Measurements from ENCODE around the gene GNA12. TPM values are rescaled to one million over a fixed set of nuclear protein-coding genes. Genes with fewer than 3 reads are reported as not detected.

The GNA12 gene
- total RNA-seq, 4 donors from 2014 or later: 11.0 to 68.5 (median 20.4) TPM

DNA sequence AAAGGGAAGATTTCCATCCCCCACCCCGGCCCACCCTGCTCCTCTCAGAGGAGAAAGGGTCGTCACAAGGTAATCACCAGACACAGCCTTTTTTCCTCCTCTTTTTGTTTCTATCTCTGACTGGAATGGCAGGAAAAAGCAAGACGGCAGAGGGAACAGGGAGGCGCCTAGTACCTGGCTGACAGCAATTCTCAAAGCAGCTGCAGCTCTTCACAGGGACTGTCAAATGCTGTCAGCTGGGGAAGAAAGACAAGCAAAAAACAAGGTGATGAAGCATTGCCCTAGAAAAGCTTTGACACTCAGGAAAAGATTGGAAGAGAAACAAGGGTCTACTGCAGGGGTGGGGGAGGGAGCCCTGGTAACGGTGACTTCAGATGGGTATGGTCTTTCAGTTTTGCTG is 52.7 kb downstream of the GNA12 start:
- Histone ChIP-seq H3K27me3 (no peaks in the 10 kb centered on the region), H3K27ac (no peak overlapping the region), H3K9me3 (no peaks in the 10 kb centered on the region), H3K4me3 (no peak overlapping the region), H3K4me1 (no peaks in the 10 kb centered on the region), H3K36me3 (peaks cover 0 to 27% (median 0%) of the 10 kb centered on the region in 3 donors)
- TF ChIP-seq POLR2A (IDR thresholded peaks at IDR 0.05): no peak
- no peak for DNase-seq

DNA sequence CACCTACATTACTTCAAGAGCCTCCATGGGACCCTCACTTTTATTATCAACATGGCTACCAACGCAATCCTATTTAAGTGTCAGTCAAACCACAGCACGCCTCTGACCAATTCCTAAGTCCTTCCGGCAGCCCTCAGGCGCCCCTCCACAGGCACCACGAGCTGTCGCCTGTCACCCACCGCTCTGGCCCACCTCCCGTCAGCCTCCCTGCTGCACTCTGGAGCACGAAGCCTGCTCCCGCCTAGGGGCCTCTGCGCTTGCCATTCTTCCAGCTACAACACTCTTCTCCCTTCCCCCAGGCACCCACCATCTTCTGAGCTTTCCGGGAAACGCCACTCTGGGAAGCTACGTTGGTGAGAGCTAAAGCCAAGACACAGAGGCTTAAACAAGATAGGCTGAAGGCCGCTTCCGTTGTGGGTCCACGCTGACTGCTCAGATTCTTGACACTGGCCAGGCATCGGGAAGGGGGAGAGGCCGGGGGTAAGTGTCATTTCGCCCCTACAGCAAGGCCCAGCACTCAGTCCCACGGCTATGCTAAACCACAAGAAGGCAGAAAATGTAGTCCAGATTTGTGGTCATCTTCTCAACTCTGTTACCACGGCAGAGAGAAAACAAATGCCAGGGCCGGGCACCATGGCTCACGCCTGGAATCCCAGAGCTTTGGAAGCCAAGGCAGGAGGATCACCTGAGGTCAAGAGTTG is 56.7 kb downstream of the GNA12 start:
- Histone ChIP-seq H3K27me3 (no peaks in the 10 kb centered on the region), H3K27ac (no peak overlapping the region), H3K9me3 (no peaks in the 10 kb centered on the region), H3K4me3 (no peak overlapping the region), H3K36me3 (peaks cover 0 to 8% (median 0%) of the 10 kb centered on the region in 3 donors), H3K4me1 (no peaks in the 10 kb centered on the region)
- DNase-seq: no peak
- no peak for TF ChIP-seq POLR2A (IDR thresholded peaks at IDR 0.05)
- TF ChIP-seq, protein P1, sequence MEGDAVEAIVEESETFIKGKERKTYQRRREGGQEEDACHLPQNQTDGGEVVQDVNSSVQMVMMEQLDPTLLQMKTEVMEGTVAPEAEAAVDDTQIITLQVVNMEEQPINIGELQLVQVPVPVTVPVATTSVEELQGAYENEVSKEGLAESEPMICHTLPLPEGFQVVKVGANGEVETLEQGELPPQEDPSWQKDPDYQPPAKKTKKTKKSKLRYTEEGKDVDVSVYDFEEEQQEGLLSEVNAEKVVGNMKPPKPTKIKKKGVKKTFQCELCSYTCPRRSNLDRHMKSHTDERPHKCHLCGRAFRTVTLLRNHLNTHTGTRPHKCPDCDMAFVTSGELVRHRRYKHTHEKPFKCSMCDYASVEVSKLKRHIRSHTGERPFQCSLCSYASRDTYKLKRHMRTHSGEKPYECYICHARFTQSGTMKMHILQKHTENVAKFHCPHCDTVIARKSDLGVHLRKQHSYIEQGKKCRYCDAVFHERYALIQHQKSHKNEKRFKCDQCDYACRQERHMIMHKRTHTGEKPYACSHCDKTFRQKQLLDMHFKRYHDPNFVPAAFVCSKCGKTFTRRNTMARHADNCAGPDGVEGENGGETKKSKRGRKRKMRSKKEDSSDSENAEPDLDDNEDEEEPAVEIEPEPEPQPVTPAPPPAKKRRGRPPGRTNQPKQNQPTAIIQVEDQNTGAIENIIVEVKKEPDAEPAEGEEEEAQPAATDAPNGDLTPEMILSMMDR (IDR thresholded peaks at IDR 0.05): no peak

DNA sequence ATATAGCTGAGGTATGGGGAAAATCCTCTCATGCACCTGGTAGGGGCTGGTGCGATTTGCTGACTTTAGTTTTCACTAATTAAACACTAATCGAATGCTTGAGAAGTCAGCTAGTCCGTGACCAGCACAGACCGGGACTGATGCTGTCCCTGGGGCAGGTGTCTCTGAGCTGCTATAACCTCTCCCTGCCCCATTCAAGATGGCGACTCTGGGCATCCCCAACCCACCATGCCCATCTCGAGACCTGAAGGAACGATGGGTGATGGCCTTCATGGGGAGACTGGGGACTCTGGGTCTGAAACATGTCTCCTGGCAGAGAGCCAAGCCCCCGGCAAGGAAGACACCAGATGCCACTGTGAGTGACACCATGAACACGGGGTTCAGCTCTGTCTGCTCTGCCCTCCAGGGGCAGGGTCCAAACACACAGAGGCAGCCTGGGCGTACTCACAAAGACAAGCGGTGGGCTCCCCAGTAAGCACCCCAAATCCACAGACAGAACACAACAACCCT is 57.4 kb downstream of the GNA12 start:
- no peak overlapping the region for H3K27ac ChIP-seq

DNA sequence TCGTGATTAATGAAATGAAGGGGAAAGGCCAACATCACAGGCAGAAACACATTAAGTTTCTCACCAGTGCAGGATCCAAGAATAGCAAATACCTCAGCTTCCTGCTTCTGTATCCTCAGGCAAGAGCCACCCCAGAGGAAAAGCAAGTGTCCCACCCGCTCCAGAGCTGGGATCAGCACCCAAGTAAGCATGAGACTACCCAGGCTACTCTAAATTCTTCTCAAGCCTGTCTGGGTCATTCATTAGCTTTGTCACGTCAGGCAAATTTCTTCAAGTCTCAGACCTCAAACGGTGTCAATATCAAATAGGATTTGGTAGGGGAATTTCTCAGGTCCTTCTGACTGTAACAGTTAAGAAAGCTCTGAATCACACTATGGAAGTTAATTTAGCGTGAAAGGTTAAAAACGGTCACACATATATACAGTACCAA is 59.0 kb downstream of the GNA12 start:
- Histone ChIP-seq H3K4me1 (no peaks in the 10 kb centered on the region), H3K27ac (no peak overlapping the region)
- DNase-seq: no peak

More for the DNA sequence above, 57.4 kb downstream of the GNA12 start:
- H3K4me1 ChIP-seq: no peaks in the 10 kb centered on the region
- DNase-seq: no peak
- H3K27me3 ChIP-seq: no peaks in the 10 kb centered on the region
- H3K9me3 ChIP-seq: no peaks in the 10 kb centered on the region
- no peak overlapping the region for H3K4me3 ChIP-seq
- TF ChIP-seq POLR2A (IDR thresholded peaks at IDR 0.05): no peak
- TF ChIP-seq, protein P1 (IDR thresholded peaks at IDR 0.05): no peak
- peaks cover 0 to under 1% (median 0%) of the 10 kb centered on the region in 3 donors for H3K36me3 ChIP-seq

DNA sequence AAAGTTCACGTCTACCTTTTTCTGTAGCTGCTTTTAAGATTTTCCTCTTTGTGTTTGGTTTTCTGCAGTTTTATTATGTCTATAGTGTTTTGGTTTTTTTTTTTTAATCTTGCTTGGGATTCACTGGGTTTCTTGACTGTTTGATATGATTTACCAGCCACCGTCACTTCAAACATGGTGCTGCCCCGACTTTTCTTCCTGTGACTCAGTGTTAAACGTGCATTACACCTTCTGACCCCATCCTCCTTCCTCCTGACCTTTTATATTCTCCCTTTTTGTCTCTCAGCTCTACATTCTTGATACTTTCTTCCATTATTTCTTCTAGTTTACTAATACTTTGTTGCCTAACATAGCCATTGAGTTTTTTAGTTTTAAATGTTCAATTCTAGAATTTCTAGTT is 61.5 kb downstream of the GNA12 start:
- H3K9me3 ChIP-seq: no peaks in the 10 kb centered on the region
- H3K27ac ChIP-seq: no peak overlapping the region
- H3K4me1 ChIP-seq: no peaks in the 10 kb centered on the region
- H3K27me3 ChIP-seq: no peaks in the 10 kb centered on the region
- no peaks in the 10 kb centered on the region for H3K36me3 ChIP-seq
- TF ChIP-seq, protein P1 (IDR thresholded peaks at IDR 0.05): no peak
- no peak for TF ChIP-seq POLR2A (IDR thresholded peaks at IDR 0.05)
- H3K4me3 ChIP-seq: no peak overlapping the region
- DNase-seq: no peak

More for the DNA sequence above, 59.0 kb downstream of the GNA12 start:
- Histone ChIP-seq H3K9me3 (no peaks in the 10 kb centered on the region), H3K27me3 (no peaks in the 10 kb centered on the region), H3K36me3 (no peaks in the 10 kb centered on the region), H3K4me3 (no peak overlapping the region)
- TF ChIP-seq, protein P1 (IDR thresholded peaks at IDR 0.05): no peak
- TF ChIP-seq POLR2A (IDR thresholded peaks at IDR 0.05): no peak

DNA sequence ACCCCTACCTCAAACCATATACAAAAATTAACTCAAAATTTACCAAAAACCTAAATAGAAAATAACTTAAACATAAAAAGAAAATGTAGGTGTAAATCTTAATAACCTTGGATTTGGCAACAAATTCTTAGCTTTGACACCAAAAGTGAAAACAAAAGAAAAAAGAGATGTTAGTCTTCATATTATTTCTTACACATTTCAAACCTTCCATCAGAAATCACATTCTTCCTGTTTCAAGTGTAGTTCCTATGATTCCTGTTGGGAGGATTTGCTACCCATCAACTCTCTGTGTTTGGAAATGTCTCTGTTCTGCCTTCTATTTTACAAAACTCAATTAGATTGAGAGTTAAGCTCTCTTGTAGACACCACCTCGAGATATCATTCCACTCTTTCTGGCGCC is 62.0 kb downstream of the GNA12 start:
- no peak overlapping the region for H3K27ac ChIP-seq
- H3K36me3 ChIP-seq: no peaks in the 10 kb centered on the region
- no peak overlapping the region for H3K4me3 ChIP-seq
- no peaks in the 10 kb centered on the region for H3K9me3 ChIP-seq
- H3K27me3 ChIP-seq: no peaks in the 10 kb centered on the region
- DNase-seq: no peak
- H3K4me1 ChIP-seq: no peaks in the 10 kb centered on the region
- TF ChIP-seq, protein P1 (IDR thresholded peaks at IDR 0.05): no peak
- no peak for TF ChIP-seq POLR2A (IDR thresholded peaks at IDR 0.05)
